Keratinocyte (primary cell): ENCODE measurements around the gene MUC2.

Experiments used
- EZH2 ChIP-seq: IDR thresholded peaks from one replicate; pipeline ENCODE4 v1.6.1; 2012; ENCODE audit warnings: inconsistent platforms, mild to moderate bottlenecking, low read length, moderate library complexity
- TF ChIP-seq, protein P1 (sequence below), 3 experiments: IDR thresholded peaks in 1 of 3; conservative IDR thresholded peaks in 1 of 3; optimal IDR thresholded peaks in 1 of 3; 2 replicates in 2 of 3; 3 replicates in 1 of 3; pipeline versions ENCODE3 to v1.5.1; 2011; ENCODE audit warnings: low read length in 3 of 3, mild to moderate bottlenecking in 3 of 3, moderate library complexity in 2 of 3, control low read depth in 1 of 3, inconsistent platforms in 1 of 3; ENCODE audit not compliant: insufficient read depth in 2 of 3; ENCODE audit errors: extremely low read depth in 1 of 3

DNA sequence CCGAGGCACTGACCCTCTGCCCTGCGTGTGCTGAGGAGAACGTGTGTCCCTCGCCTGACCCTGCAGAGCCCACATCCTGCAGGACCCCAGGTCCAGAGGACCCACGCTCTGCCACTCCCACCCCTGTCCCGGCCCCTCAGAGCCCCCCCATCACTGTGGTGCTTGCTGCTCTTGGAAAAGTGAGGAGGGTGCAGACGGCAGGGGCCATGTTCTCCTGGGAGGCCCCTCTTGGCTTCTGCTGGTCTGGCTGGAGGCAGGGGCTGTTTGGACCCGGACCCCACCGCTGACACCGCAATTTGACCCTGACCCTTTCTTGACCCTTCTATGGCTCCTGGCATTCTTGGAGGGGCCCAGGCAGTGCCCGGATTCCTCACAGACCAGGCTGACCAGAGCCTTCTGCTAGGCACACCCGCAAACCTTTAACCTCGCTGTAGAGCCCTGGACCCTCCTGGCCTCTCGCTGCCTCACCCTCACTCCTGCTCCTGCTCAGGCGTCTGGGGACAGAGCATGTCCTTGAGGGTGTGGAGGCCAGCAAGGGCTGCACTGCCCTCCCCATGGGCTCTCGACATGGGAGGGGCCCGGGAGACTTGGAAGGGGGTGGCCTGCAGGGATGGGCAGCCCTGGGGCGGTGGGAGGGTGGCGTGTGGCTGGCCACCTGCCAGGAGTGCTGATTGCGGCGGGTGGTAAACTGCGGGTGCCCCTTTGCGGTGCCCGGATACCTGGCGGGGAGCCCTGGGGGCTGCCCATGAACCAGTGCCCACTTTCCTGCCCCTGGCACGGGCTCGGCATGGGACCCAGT is 46.1 kb downstream of the MUC2 start:
- TF ChIP-seq, protein P1, sequence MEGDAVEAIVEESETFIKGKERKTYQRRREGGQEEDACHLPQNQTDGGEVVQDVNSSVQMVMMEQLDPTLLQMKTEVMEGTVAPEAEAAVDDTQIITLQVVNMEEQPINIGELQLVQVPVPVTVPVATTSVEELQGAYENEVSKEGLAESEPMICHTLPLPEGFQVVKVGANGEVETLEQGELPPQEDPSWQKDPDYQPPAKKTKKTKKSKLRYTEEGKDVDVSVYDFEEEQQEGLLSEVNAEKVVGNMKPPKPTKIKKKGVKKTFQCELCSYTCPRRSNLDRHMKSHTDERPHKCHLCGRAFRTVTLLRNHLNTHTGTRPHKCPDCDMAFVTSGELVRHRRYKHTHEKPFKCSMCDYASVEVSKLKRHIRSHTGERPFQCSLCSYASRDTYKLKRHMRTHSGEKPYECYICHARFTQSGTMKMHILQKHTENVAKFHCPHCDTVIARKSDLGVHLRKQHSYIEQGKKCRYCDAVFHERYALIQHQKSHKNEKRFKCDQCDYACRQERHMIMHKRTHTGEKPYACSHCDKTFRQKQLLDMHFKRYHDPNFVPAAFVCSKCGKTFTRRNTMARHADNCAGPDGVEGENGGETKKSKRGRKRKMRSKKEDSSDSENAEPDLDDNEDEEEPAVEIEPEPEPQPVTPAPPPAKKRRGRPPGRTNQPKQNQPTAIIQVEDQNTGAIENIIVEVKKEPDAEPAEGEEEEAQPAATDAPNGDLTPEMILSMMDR (optimal IDR thresholded peaks at IDR 0.05 in 1 of 3, IDR thresholded peaks at IDR 0.05 in 1 of 3, conservative IDR thresholded peaks at IDR 0.05 in 1 of 3; ENCODE audit: extremely low read depth in 1 of 3, insufficient read depth in 2 of 3, low read length in 3 of 3) = no peak
- no peak for TF ChIP-seq EZH2
